WI38 (cell line): ENCODE measurements around the gene IGLL5.
"Not testable (repeated sequence)": the region's sequence is repeated elsewhere in the genome, so short reads cannot be mapped to it uniquely, and the experiment has no call there.

Experiments used
- H3K4me3 ChIP-seq: 2 replicates; pipeline ENCODE4 v1.5.1; 2011; ENCODE audit warnings: low read depth, mild to moderate bottlenecking, control low read depth, low read length
- TF ChIP-seq, protein P1 (sequence below): IDR thresholded peaks from 2 replicates; pipeline ENCODE4 v1.5.1; 2012; ENCODE audit warnings: low read depth, mild to moderate bottlenecking, control low read depth, low read length

IGLL5 gene

DNA sequence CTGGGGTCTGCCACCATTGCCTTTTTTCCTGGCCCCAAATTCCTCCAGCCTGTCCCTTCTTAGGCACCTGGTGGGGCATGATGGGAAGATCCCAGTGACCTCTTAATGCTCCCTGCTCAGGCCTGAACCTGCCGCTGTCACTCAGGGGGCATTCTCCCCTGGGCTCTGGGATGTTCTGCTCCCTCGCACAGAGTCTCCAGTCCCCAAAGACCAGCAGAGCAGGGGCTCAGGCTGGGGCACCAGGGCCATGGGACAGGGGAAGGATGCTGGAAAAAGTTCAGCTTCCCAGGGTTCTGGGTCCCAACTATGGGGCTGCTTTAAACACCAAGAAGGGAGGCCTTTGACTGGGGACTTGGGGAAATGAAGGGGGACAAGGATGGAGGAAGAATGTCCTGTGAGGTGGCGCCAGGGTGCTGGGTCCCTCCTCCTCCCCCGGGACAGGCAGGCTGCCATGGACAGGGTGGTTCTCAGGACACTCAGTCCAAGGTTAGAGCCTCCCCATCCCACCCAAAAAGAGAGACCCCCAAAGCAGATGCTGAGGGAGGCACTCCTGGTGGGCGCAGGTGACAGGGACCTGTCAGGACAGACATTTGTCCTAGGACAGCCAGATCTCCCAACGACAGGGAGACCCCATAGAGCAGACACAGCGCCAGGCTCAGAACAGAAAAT, 30.8 kb downstream of the IGLL5 start:
- TF ChIP-seq, protein P1, sequence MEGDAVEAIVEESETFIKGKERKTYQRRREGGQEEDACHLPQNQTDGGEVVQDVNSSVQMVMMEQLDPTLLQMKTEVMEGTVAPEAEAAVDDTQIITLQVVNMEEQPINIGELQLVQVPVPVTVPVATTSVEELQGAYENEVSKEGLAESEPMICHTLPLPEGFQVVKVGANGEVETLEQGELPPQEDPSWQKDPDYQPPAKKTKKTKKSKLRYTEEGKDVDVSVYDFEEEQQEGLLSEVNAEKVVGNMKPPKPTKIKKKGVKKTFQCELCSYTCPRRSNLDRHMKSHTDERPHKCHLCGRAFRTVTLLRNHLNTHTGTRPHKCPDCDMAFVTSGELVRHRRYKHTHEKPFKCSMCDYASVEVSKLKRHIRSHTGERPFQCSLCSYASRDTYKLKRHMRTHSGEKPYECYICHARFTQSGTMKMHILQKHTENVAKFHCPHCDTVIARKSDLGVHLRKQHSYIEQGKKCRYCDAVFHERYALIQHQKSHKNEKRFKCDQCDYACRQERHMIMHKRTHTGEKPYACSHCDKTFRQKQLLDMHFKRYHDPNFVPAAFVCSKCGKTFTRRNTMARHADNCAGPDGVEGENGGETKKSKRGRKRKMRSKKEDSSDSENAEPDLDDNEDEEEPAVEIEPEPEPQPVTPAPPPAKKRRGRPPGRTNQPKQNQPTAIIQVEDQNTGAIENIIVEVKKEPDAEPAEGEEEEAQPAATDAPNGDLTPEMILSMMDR, result no peak
- no peak overlapping the region for H3K4me3 ChIP-seq

DNA sequence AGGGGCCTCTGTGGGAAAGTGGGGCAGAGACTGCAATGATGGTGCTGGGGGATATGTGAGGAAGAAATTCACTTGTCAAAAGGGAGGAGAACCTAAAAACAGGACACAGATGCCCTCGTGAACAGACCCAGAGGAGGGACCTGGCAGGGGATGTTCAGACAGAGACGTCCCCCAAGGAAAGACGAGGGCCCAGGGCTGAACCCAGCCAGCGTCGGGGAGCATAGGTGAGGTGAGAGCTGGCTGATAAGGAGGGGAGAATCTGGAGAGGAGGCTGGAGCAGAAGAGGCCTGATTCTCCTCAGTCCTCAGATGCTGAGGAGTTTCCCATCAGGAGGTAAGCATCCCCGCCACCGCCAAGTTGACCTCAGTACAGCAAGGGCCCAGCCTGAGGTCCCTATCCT, 31.4 kb downstream of the IGLL5 start:
- TF ChIP-seq, protein P1, result no peak
- no peak overlapping the region for H3K4me3 ChIP-seq

DNA sequence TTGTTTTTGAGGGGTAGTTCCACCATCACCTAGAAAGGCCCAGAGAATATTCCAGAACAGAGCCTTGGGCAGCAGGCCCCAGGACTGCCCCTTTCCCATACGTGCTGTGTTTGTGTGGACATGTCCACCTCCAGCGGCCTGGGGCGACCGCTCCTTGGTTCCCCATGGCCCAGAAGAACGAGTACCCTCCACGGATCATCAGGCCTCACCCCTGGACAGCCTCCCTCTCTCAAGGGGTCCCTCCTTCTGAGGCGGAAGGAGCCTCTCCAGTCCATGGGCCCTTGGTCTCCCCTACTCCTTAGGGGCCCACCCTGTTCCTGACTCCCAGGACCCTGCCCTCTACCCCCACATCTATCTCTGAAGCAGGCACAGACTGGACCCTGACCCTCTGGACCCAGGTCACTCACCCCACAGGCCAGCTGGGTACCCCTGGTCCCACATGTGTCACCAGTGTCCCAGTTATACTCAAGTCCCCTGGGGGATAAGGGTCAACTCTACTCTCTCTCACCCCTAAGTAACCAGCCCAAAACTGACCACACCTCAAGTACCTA, 32.6 kb downstream of the IGLL5 start:
- TF ChIP-seq, protein P1, result no peak
- no peak overlapping the region for H3K4me3 ChIP-seq

DNA sequence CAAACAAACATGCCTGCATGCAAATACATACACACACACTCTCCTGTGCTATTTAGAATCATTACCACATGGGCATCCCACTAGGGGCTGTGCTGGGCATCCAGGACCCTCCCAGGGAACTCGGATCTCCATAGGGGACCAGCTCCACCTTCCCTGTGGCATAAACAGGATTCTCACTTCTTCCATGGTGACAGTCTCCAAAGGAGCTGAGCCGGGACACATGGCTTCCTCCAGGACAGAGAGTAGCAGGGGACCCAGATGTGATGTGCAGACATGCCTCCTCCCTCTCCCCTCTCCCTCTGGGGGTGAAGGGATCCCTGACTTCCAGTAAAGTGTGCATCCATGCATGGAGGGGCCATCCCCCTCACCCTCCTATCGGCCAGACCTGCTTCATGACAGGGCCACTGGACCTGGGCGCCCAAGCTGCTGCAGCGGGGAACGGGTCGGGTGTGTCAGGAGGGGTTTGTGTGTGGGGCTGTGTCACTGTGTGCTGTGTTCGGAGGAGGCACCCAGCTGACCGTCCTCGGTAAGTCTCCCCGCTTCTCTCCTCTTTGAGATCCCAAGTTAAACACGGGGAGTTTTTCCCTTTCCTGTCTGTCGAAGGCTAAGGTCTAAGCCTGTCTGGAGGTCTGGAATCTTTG, 33.4 kb downstream of the IGLL5 start:
- H3K4me3 ChIP-seq, result no peak overlapping the region
- TF ChIP-seq, protein P1, result no peak

DNA sequence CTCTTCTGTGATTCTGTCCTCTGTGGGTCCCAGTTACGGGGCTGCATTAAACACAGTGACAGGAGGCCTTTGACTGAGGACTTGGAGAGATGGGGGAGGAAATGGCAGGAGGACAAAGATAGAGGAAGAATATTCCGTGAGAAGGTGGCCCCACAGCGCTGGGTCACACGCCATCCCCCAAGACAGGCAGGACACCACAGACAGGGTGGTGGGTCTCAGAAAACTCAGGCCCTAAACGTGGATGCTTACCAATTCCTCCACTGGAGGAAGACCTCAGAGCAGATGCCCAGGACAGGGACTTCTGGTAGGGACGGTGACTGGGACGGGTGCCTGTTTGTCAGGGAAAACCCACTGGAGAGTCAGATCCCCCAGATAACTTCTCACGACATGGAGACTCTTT, 34.0 kb downstream of the IGLL5 start:
- TF ChIP-seq, protein P1, result no peak

DNA sequence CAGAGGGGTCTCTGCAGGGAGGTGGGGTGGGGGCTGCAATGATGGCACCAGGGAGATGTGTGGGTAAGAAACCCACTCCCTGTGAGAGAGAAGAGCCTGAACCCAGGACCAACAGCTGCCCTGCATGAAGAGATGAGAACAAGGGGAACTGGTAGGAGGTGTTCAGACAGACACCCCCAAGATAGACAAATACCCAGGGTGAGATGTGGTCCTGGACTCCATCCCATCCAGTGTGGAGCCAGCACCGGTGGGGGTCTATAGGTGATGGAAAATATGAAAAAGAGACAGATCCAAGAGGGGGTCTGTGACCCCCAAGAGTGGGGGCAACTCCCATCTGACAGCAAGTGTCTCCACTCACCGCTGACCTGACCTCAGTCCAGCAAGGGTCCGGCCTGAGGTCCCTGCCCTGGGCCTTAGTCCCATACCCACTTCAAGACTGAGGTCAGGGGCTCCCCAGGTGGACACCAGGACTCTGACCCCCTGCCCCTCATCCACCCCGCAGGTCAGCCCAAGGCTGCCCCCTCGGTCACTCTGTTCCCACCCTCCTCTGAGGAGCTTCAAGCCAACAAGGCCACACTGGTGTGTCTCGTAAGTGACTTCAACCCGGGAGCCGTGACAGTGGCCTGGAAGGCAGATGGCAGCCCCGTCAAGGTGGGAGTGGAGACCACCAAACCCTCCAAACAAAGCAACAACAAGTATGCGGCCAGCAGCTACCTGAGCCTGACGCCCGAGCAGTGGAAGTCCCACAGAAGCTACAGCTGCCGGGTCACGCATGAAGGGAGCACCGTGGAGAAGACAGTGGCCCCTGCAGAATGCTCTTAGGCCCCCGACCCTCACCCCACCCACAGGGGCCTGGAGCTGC, 34.7 kb downstream of the IGLL5 start:
- not testable (repeated sequence) for H3K4me3 ChIP-seq

More for the DNA sequence above, 34.0 kb downstream of the IGLL5 start:
- no peak overlapping the region for H3K4me3 ChIP-seq

DNA sequence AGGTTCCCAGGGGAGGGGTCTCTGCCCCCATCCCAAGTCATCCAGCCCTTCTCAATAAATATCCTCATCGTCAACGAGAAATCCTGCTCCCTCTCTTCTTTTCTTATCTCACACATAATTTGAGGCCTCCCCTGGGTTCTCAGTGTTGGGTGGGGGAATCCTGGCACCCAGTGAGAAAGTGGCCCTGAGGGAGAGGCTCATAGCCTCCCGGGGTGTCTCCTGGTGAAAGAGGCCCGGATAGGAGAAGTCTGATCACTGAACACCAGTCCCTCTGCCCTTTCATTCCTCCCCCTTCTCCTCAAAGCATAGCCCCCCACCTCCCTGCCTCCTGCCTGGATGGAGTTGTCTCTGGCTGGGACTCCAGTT, 35.3 kb downstream of the IGLL5 start:
- H3K4me3 ChIP-seq, result no peak overlapping the region
- TF ChIP-seq, protein P1, result no peak
